Measurements from ENCODE around the gene EGFL6.

DNA sequence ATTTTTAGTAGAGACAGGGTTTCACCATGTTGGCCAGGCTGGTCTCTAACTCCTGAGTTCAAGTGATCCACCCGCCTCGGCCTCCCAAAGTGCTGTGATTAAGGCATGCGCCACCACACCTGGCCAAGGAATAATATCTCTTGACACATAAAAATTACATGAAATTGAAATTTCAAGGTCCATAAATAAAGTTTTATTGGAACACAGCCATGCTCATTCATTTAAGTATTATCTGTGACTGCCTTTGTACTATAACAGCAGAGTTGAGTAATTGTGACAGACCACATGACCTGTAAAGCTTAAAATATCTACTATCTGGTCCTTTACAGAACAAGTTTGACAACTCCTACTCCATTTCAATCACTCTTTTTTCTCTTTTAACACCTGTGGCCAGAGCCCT, 17.8 kb upstream of the EGFL6 start:
- TF ChIP-seq, protein P1, sequence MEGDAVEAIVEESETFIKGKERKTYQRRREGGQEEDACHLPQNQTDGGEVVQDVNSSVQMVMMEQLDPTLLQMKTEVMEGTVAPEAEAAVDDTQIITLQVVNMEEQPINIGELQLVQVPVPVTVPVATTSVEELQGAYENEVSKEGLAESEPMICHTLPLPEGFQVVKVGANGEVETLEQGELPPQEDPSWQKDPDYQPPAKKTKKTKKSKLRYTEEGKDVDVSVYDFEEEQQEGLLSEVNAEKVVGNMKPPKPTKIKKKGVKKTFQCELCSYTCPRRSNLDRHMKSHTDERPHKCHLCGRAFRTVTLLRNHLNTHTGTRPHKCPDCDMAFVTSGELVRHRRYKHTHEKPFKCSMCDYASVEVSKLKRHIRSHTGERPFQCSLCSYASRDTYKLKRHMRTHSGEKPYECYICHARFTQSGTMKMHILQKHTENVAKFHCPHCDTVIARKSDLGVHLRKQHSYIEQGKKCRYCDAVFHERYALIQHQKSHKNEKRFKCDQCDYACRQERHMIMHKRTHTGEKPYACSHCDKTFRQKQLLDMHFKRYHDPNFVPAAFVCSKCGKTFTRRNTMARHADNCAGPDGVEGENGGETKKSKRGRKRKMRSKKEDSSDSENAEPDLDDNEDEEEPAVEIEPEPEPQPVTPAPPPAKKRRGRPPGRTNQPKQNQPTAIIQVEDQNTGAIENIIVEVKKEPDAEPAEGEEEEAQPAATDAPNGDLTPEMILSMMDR (conservative IDR thresholded peaks at IDR 0.05; ENCODE audit: low read depth, low read length), result no peak
- TF ChIP-seq POLR2A (IDR thresholded peaks at IDR 0.05; ENCODE audit: low read depth, low read length) (no peak), RFX5 (IDR thresholded peaks at IDR 0.05; ENCODE audit: low read depth, low read length) (no peak), FOS (IDR thresholded peaks at IDR 0.05; ENCODE audit: low read depth, low read length) (no peak), RAD21 (IDR thresholded peaks at IDR 0.05; ENCODE audit: low read length) (no peak), MXI1 (IDR thresholded peaks at IDR 0.05; ENCODE audit: borderline replicate concordance, low read depth, low read length) (no peak), BHLHE40 (IDR thresholded peaks at IDR 0.05; ENCODE audit: low read depth, low read length) (no peak), RCOR1 (IDR thresholded peaks at IDR 0.05; ENCODE audit: insufficient replicate concordance, low read length) (no peak), MAZ (IDR thresholded peaks at IDR 0.05; ENCODE audit: borderline replicate concordance, low read depth, low read length) (no peak), MAFK (IDR thresholded peaks at IDR 0.05; ENCODE audit: low read depth, low read length) (no peak), SMC3 (IDR thresholded peaks at IDR 0.05; ENCODE audit: low read depth, low read length) (no peak)
- TF ChIP-seq, protein P2, sequence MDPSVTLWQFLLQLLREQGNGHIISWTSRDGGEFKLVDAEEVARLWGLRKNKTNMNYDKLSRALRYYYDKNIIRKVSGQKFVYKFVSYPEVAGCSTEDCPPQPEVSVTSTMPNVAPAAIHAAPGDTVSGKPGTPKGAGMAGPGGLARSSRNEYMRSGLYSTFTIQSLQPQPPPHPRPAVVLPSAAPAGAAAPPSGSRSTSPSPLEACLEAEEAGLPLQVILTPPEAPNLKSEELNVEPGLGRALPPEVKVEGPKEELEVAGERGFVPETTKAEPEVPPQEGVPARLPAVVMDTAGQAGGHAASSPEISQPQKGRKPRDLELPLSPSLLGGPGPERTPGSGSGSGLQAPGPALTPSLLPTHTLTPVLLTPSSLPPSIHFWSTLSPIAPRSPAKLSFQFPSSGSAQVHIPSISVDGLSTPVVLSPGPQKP (IDR thresholded peaks at IDR 0.05; ENCODE audit: borderline replicate concordance, low read depth, low read length), result no peak
- TF ChIP-seq, protein P3, sequence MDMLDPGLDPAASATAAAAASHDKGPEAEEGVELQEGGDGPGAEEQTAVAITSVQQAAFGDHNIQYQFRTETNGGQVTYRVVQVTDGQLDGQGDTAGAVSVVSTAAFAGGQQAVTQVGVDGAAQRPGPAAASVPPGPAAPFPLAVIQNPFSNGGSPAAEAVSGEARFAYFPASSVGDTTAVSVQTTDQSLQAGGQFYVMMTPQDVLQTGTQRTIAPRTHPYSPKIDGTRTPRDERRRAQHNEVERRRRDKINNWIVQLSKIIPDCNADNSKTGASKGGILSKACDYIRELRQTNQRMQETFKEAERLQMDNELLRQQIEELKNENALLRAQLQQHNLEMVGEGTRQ (IDR thresholded peaks at IDR 0.05; ENCODE audit: low read depth, low read length), result no peak

Data from IMR-90 (cell line).